Lung (tissue), 12 donors: ENCODE measurements around the gene CDK14. TPM values are rescaled to one million over a fixed set of nuclear protein-coding genes. Genes with fewer than 3 reads are reported as not detected.

ENCODE experiments used
- ATAC-seq: fragments of 200-7000 bp; cut with Tn5 transposase; one replicate; pipeline ENCODE4 v1.9.1; 2020; ENCODE audit warnings: moderate number of reproducible peaks; ENCODE audit not compliant: insufficient read depth, low FRiP score
- DNase-seq, 3 donors: peaks; one replicate each; pipeline ENCODE4 v3.0.0-alpha.2; 2013 to 2017
- H3K27ac ChIP-seq, 2 donors: one replicate each; pipeline ENCODE4 v1.5.1; 2013; ENCODE audit warnings: mild to moderate bottlenecking in 2 of 2, moderate library complexity in 2 of 2, control low read depth in 1 of 2, inconsistent platforms in 1 of 2, low read depth in 1 of 2, low read length in 1 of 2
- H3K27me3 ChIP-seq, 3 donors: one replicate each; pipeline ENCODE4 v1.5.1; 2013; ENCODE audit warnings: low read length in 2 of 3; ENCODE audit not compliant: control insufficient read depth in 3 of 3, insufficient read depth in 3 of 3
- H3K36me3 ChIP-seq, 4 donors: one replicate each; pipeline ENCODE4 v1.5.1; 2013; ENCODE audit warnings: low read length in 4 of 4, mild to moderate bottlenecking in 1 of 4, moderate library complexity in 1 of 4; ENCODE audit not compliant: control insufficient read depth in 4 of 4, insufficient read depth in 4 of 4
- H3K4me1 ChIP-seq, 5 donors: one replicate each; pipeline ENCODE4 v1.5.1; 2013; ENCODE audit warnings: low read length in 5 of 5, mild to moderate bottlenecking in 2 of 5, moderate library complexity in 1 of 5; ENCODE audit not compliant: control insufficient read depth in 5 of 5, insufficient read depth in 5 of 5
- H3K4me3 ChIP-seq: one replicate; pipeline ENCODE4 v1.5.1; 2013; ENCODE audit warnings: mild to moderate bottlenecking, control low read depth, moderate library complexity
- H3K9ac ChIP-seq, 2 donors: one replicate each; pipeline ENCODE4 v1.5.1; 2013; ENCODE audit warnings: low read length in 2 of 2, control low read depth in 1 of 2; ENCODE audit not compliant: insufficient read depth in 1 of 2
- H3K9me3 ChIP-seq, 4 donors: one replicate each; pipeline ENCODE4 v1.5.1; 2013; ENCODE audit warnings: low read length in 3 of 4, mild to moderate bottlenecking in 1 of 4, moderate library complexity in 1 of 4; ENCODE audit not compliant: control insufficient read depth in 4 of 4, insufficient read depth in 3 of 4
- CTCF ChIP-seq: IDR thresholded peaks from 2 replicates; pipeline ENCODE4 v1.5.1; 2012; ENCODE audit warnings: mild to moderate bottlenecking; ENCODE audit errors: control extremely low read depth, extremely low read depth
- WGBS, 2 donors: extraction: QIAGEN DNeasy Blood & Tissue Kit; methylation state at CpG; one replicate each; pipeline ENCODE4 v1.1.7; 2013; 5-methylcytosine and 5-hydroxymethylcytosine counted together
- polyA plus RNA-seq, 2 donors: library from polyadenylated mRNA; stranded (reverse); fragments of 200-250 nt; gene quantifications; one replicate each; pipeline ENCODE4 v1.2.1, GENCODE V29; 2013
- total RNA-seq, 2 donors: library from RNA; depleted of rRNA in 1 of 2; stranded (reverse); fragments of >200 nt in 1 of 2; gene quantifications; one replicate each; pipeline ENCODE4 v1.2.1, GENCODE V29; 2014 to 2021
- donor health status: control.
- donor health status: control.
- donor health status: Bipolar disorder and iron deficiency.
- donor health status: healthy.
- donor health status: DM: yes; HTN: yes; CAD: no.

CDK14 gene
- total and polyA plus RNA-seq, 4 donors: 4.3 to 117 (median 18.9) TPM

DNA sequence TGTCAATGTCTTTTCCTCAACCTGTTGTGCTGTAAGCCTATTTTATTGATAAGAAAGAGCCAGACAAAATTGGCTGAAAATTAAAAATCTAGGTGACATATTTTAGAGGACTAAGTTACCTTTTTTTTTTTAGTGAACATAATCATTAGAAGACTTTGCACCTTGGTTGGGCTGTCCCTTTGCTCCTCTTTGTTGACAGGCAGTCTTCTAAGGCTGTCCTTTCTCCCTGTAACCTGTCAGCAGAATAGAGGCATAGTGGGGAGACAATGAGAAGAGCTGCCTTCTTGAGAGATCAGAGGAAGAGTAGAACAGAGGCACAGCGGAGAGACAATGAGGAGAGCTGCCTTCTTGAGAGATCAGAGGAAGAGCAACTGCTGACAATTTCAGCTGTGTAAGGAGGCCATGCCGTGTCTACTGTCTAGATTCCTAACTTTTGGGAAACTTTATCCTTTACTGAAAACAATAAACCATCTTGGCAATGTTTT, 429.8 kb downstream of the CDK14 start:
- DNase-seq (no peak), ATAC-seq (no peak)
- Histone ChIP-seq H3K27ac (no peak overlapping the region), H3K36me3 (no peaks in the 10 kb centered on the region), H3K4me1 (peaks cover 0 to 4% (median 0%) of the 10 kb centered on the region in 5 donors), H3K9me3 (no peaks in the 10 kb centered on the region), H3K9ac (no peak overlapping the region), H3K4me3 (no peak overlapping the region), H3K27me3 (no peaks in the 10 kb centered on the region)
- TF ChIP-seq CTCF: no peak
- 86% methylated on average over 2 of the region's 2 CpGs for WGBS, 2 donors

- Histone ChIP-seq H3K9ac (no peak overlapping the region), H3K36me3 (no peaks in the 10 kb centered on the region), H3K27ac (no peak overlapping the region), H3K4me1 (peaks cover 0 to 6% (median 1%) of the 10 kb centered on the region in 5 donors), H3K27me3 (no peaks in the 10 kb centered on the region), H3K4me3 (no peak overlapping the region), H3K9me3 (peaks cover 0 to 2% (median 0%) of the 10 kb centered on the region in 4 donors)
- no peak for TF ChIP-seq CTCF
- DNase-seq (no peak), ATAC-seq (no peak)
These were observed 433.6 kb downstream of the CDK14 start for GRCh38 chr7:91029688-91030087.

- H3K4me1 ChIP-seq: peaks cover 0 to 6% (median 1%) of the 10 kb centered on the region in 5 donors
- ATAC-seq (no peak), DNase-seq (peak in 1 of 3 donors; percentile 56)
- WGBS, 2 donors: 79 to 84% methylated on average over 5 of the region's 5 CpGs
- H3K36me3 ChIP-seq: no peaks in the 10 kb centered on the region
- no peaks in the 10 kb centered on the region for H3K27me3 ChIP-seq
- H3K4me3 ChIP-seq: no peak overlapping the region
- no peak for TF ChIP-seq CTCF
- H3K27ac ChIP-seq: no peak overlapping the region
- peak overlapping the region in 1 of 2 donors; percentile 43 for H3K9ac ChIP-seq
- peaks cover 0 to 2% (median 0%) of the 10 kb centered on the region in 4 donors for H3K9me3 ChIP-seq
These were observed 434.7 kb downstream of the CDK14 start for GRCh38 chr7:91030680-91031380.
